SHP77 treated with DMSO at 0.1 percent for 48 hours (cell line): Measurements from ENCODE around the gene PSMD2.

Experiments used
- DNase-seq: peaks from one replicate; lab custom pipeline; 2025; lab: John Stamatoyannopoulos, UW

The PSMD2 gene

GRCh38 chr3:184282941-184283340 lies 16.1 kb upstream of the PSMD2 start:
- no peak for DNase-seq

GRCh38 chr3:184283681-184284080 lies 15.4 kb upstream of the PSMD2 start:
- no peak for DNase-seq

GRCh38 chr3:184284696-184285095 lies 14.3 kb upstream of the PSMD2 start:
- DNase-seq: peak; percentile 73

GRCh38 chr3:184289426-184289938 lies 9.6 kb upstream of the PSMD2 start:
- DNase-seq: peak; percentile 48

- no peak for DNase-seq
These were observed 8.7 kb upstream of the PSMD2 start for GRCh38 chr3:184290331-184290730.

- DNase-seq: no peak
These were observed 7.8 kb upstream of the PSMD2 start for GRCh38 chr3:184291044-184291737.

GRCh38 chr3:184291738-184292445 lies 7.1 kb upstream of the PSMD2 start:
- DNase-seq: no peak

- DNase-seq: no peak
These were observed 3.3 kb upstream of the PSMD2 start for GRCh38 chr3:184295771-184296170.

- no peak for DNase-seq
These were observed 2.4 kb upstream of the PSMD2 start for GRCh38 chr3:184296616-184297015.

GRCh38 chr3:184299488-184300377 lies 692 bp downstream of the PSMD2 start:
- no peak for DNase-seq

GRCh38 chr3:184300378-184300720 lies 1.3 kb downstream of the PSMD2 start:
- DNase-seq: no peak

- DNase-seq: no peak
These were observed 6.5 kb downstream of the PSMD2 start for GRCh38 chr3:184305577-184305976.

- no peak for DNase-seq
These were observed 7.4 kb downstream of the PSMD2 start for GRCh38 chr3:184306341-184306972.

- DNase-seq: no peak
These were observed 8.9 kb downstream of the PSMD2 start for GRCh38 chr3:184307915-184308314.

GRCh38 chr3:184308744-184309143 lies 9.7 kb downstream of the PSMD2 start:
- DNase-seq: no peak

GRCh38 chr3:184311633-184312032 lies 12.6 kb downstream of the PSMD2 start:
- no peak for DNase-seq

GRCh38 chr3:184314363-184314699 lies 15.3 kb downstream of the PSMD2 start, which contains the start of gene EIF4G1:
Gene EIF4G1 (plus strand): TSS chr3:184314606. CDS start chr3:184315797, 1,191 bp downstream.
- peak; percentile 57 for DNase-seq

- DNase-seq: no peak
These were observed 15.9 kb downstream of the PSMD2 start for GRCh38 chr3:184314700-184315542.

- DNase-seq: no peak
These were observed 16.5 kb downstream of the PSMD2 start for GRCh38 chr3:184315543-184315867.

- DNase-seq: no peak
These were observed 17.0 kb downstream of the PSMD2 start for GRCh38 chr3:184315871-184316661.
